Measurements from ENCODE around the gene CPA5. TPM values are rescaled to one million over a fixed set of nuclear protein-coding genes. Genes with fewer than 3 reads are reported as not detected.

The CPA5 gene
- total RNA-seq, 6 experiments from 2014 or later: not detected

GRCh38 chr7:130409067-130409711 is 64.6 kb downstream of the CPA5 start:
- Mint-ChIP-seq H3K27me3 (ENCODE audit: insufficient read depth) (0 out of 2 replicates have a peak, but pooled peaks cover 2% of the 10 kb centered on the region), H3K4me1 (ENCODE audit: low read depth) (peaks cover 9% of the 10 kb centered on the region), H3K27ac (no peak overlapping the region), H3K9me3 (no peaks in the 10 kb centered on the region), H3K4me3 (no peak overlapping the region), H3K36me3 (ENCODE audit: low read depth) (no peaks in the 10 kb centered on the region)
- no peak for TF ChIP-seq CTCF (IDR thresholded peaks at IDR 0.05)
- no peak for DNase-seq

GRCh38 chr7:130409712-130410072 is 65.1 kb downstream of the CPA5 start:
- Mint-ChIP-seq H3K9me3 (no peaks in the 10 kb centered on the region), H3K36me3 (ENCODE audit: low read depth) (no peaks in the 10 kb centered on the region), H3K27me3 (ENCODE audit: insufficient read depth) (0 out of 2 replicates have a peak, but pooled peaks cover 2% of the 10 kb centered on the region), H3K4me3 (no peak overlapping the region), H3K4me1 (ENCODE audit: low read depth) (peaks cover 9% of the 10 kb centered on the region), H3K27ac (no peak overlapping the region)
- no peak for TF ChIP-seq CTCF (IDR thresholded peaks at IDR 0.05)
- no peak for DNase-seq

GRCh38 chr7:130410868-130411541 is 66.4 kb downstream of the CPA5 start:
- Mint-ChIP-seq H3K27ac (no peak overlapping the region), H3K4me3 (no peak overlapping the region)

GRCh38 chr7:130413201-130413600 is 68.6 kb downstream of the CPA5 start:
- no peak for DNase-seq
- H3K27me3 Mint-ChIP-seq (ENCODE audit: insufficient read depth): 0 out of 2 replicates have a peak, but pooled peaks cover 2% of the 10 kb centered on the region
- H3K4me1 Mint-ChIP-seq (ENCODE audit: low read depth): peaks cover 9% of the 10 kb centered on the region
- TF ChIP-seq CTCF (IDR thresholded peaks at IDR 0.05): no peak
- H3K36me3 Mint-ChIP-seq (ENCODE audit: low read depth): no peaks in the 10 kb centered on the region
- H3K27ac Mint-ChIP-seq: no peak overlapping the region
- no peak overlapping the region for H3K4me3 Mint-ChIP-seq
- H3K9me3 Mint-ChIP-seq: no peaks in the 10 kb centered on the region

More at GRCh38 chr7:130410868-130411541, 66.4 kb downstream of the CPA5 start:
- no peak for DNase-seq
- Mint-ChIP-seq H3K27me3 (ENCODE audit: insufficient read depth) (0 out of 2 replicates have a peak, but pooled peaks cover 2% of the 10 kb centered on the region), H3K4me1 (ENCODE audit: low read depth) (peaks cover 9% of the 10 kb centered on the region), H3K36me3 (ENCODE audit: low read depth) (no peaks in the 10 kb centered on the region), H3K9me3 (no peaks in the 10 kb centered on the region)
- TF ChIP-seq CTCF (IDR thresholded peaks at IDR 0.05): no peak

- no peak for TF ChIP-seq CTCF (IDR thresholded peaks at IDR 0.05)
- Mint-ChIP-seq H3K9me3 (no peaks in the 10 kb centered on the region), H3K4me3 (no peak overlapping the region), H3K27me3 (ENCODE audit: insufficient read depth) (0 out of 2 replicates have a peak, but pooled peaks cover 2% of the 10 kb centered on the region), H3K36me3 (ENCODE audit: low read depth) (no peaks in the 10 kb centered on the region), H3K27ac (no peak overlapping the region), H3K4me1 (ENCODE audit: low read depth) (no peaks in the 10 kb centered on the region; the same call in 1 of the 2 replicates)
- DNase-seq: no peak
These were observed 70.4 kb downstream of the CPA5 start for GRCh38 chr7:130415006-130415405.

All from HFFc6 (cell line).